Fibroblast of mammary gland (primary cell): ENCODE measurements around the gene IL1RAPL2.
A peak's percentile ranks its signal among the peaks of the same experiment; 100 is the strongest.
"Not testable (repeated sequence)": the region's sequence is repeated elsewhere in the genome, so short reads cannot be mapped to it uniquely, and the experiment has no call there.

Experiments
- DNase-seq: peaks from one replicate; pipeline ENCODE4 v3.0.0-alpha.2; 2010; ENCODE audit warnings: low read depth
- H3K4me3 ChIP-seq: 2 replicates; pipeline ENCODE4 v1.5.1; 2011; ENCODE audit warnings: low read depth, mild to moderate bottlenecking, low read length, moderate library complexity; ENCODE audit not compliant: control insufficient read depth
- TF ChIP-seq, protein P1 (sequence below): conservative IDR thresholded peaks from 2 replicates; pipeline ENCODE4 v1.5.1; 2011; ENCODE audit warnings: low read depth, low read length, inconsistent platforms; ENCODE audit not compliant: control insufficient read depth, insufficient read depth

IL1RAPL2 gene

DNA sequence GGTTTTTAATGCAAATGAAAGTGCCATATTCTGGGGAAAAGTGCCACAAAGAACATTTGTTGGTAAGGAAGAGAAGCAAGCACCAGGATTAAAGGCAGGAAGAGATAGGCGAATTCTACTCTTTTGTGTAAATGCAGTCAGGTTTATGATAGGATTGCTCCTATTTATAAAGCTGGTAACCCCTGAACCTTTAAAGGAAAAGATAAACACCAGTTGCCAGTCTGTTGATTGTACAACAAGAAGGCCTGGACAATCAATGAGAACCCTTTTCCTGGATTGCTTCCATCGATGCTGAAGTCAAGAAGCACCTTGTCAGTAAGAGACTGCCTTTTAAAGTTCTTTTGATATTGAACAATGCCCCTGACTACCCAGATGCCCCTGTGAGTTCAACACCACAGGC, 1098.2 kb downstream of the IL1RAPL2 start:
- TF ChIP-seq, protein P1, sequence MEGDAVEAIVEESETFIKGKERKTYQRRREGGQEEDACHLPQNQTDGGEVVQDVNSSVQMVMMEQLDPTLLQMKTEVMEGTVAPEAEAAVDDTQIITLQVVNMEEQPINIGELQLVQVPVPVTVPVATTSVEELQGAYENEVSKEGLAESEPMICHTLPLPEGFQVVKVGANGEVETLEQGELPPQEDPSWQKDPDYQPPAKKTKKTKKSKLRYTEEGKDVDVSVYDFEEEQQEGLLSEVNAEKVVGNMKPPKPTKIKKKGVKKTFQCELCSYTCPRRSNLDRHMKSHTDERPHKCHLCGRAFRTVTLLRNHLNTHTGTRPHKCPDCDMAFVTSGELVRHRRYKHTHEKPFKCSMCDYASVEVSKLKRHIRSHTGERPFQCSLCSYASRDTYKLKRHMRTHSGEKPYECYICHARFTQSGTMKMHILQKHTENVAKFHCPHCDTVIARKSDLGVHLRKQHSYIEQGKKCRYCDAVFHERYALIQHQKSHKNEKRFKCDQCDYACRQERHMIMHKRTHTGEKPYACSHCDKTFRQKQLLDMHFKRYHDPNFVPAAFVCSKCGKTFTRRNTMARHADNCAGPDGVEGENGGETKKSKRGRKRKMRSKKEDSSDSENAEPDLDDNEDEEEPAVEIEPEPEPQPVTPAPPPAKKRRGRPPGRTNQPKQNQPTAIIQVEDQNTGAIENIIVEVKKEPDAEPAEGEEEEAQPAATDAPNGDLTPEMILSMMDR, result no peak
- DNase-seq, result no peak
- H3K4me3 ChIP-seq, result no peak overlapping the region

DNA sequence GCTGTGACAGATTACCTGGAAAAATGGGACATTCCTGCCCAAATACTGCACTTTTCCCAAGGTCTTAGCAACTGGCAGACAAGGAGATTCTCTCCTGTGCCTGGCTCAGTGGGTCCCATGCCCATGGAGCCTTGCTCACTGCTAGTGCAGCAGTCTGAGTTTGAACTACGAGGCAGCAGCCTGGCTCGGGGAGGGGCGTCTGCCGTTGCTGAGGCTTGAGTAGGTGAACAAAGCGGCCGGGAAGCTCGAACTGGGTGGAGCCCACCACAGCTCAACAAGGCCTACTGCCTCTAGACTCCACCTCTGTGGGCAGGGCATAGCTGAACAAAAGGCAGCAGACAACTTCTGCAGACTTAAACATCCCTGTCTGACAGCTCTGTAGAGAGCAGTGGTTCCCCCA, 1118.3 kb downstream of the IL1RAPL2 start:
- not testable (repeated sequence) for DNase-seq, H3K4me3 ChIP-seq

DNA sequence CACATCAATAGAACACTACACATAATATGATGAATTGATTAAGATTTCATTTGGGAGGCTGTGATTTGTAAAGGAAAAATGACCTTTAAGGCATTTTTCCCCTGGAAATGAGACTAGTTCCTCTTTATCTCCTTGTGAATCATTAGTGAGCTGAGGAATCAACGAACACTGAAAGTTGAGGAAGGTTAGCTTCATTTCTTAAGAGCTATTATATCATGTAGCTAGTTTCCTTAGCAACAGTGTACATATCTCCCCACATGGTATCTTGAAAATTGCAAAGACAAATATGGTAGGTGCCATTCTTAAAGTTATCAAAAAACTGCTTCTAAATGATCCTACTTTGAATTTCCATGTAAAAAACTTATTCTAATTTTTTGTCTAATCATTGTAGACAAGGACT, 1128.8 kb downstream of the IL1RAPL2 start:
- TF ChIP-seq, protein P1, result no peak
- H3K4me3 ChIP-seq, result no peak overlapping the region
- DNase-seq, result no peak

DNA sequence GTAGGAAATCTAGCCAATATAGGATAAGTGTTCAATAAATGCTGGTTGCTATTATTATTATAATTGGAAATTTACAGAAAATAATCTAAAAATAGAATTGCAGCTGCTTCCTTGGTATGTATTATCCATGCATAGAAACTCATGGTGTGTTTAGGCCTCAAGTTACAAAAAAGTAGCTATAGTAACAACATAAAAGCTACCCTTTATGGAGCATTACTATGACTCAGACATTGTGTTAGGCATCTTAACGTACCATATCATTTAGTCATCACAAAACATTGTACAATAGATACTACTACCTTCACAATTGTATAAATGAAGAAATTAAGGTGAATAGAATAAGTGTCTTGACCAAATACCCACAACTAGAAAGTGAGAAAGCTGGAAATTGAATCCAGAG, 1129.5 kb downstream of the IL1RAPL2 start:
- TF ChIP-seq, protein P1, result no peak
- DNase-seq, result peak; percentile 77

DNA sequence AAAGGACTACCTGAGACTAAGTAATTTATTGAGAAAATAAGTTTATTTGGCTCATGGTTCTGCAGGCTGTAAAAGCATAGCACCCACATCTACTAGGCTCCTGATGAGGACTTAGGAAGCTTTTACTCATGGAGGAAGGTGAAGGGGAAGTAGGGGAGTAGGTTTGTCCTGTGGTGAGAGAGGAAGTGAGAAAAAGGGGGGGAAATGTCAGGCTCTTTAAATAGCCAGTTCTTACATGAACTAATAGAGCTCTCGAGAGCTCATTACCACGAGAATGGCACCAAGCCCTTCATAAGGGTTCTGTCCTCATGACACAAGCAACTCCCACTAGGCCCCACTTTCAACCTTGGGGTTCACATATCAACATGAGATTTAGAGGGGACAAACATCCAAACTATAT, 1130.9 kb downstream of the IL1RAPL2 start:
- no peak overlapping the region for H3K4me3 ChIP-seq
- TF ChIP-seq, protein P1, result no peak
- DNase-seq, result no peak

More for the DNA sequence above, 1129.5 kb downstream of the IL1RAPL2 start:
- H3K4me3 ChIP-seq, result no peak overlapping the region

DNA sequence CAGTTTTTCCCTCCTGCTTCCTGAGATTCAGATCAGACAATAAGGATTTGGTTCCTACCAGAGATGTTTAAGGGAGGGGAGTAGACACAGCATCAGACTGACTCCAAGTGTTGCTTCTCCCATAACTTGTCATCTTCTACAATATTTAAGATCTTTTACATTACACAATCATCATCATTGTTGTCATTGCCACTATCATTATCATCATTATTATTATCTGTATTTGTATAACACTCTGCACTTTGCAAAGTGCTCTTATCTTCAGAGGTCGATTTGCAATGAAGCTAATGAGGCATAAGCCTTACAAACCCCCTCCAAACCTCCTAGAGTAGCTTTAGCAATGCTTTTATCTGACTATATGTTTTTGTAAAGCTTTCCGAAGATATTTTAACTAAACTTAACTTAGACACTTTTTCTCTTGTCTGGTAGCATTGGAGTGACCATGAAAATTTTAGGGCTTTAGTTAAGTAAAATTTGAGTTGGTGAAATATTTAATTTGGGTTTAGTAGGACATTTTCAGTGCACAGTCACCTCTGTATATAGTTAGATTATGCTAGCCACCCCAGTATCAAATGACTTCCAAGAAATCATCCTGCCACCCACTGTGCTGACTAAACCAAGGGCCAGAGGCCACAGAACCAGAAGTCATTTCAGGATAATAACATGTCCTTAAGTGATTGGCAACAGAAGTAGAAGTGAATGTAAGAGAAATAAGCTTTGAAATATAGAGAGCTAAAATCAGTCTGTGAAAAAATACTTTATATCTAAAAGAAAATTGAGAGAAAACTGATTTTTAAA, 1132.2 kb downstream of the IL1RAPL2 start:
- TF ChIP-seq, protein P1, result no peak
- peak; percentile 55 for DNase-seq
- no peak overlapping the region for H3K4me3 ChIP-seq

DNA sequence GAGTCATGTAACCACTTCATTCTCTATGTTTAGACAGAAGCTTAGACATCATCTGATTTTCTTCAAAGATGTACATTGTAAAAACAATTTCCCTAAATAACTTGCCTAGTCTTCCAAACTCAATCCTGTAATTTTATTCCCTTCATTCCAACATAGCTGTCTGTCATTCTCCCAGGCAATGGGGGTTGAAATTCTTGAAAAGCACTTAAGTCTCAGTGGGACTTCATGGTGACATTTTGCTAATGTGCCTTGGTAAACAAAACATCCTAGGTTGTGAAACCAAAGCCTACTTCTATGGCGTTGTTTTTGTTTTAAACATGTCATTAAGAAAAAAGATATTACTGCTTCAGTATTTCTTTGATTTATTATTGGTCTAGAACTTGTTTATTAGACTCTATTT, 1134.3 kb downstream of the IL1RAPL2 start:
- TF ChIP-seq, protein P1, result no peak
- no peak overlapping the region for H3K4me3 ChIP-seq
- no peak for DNase-seq
